GM12873 (cell line): ENCODE results near the gene NEUROG3.

Experiments
- CTCF ChIP-seq: IDR thresholded peaks from 2 replicates; pipeline ENCODE4 v1.5.1; 2012; ENCODE audit warnings: low read depth, mild to moderate bottlenecking, moderate library complexity, low read length, control low read depth; ENCODE audit not compliant: insufficient read depth; ENCODE audit errors: missing control alignments

NEUROG3 gene

GRCh38 chr10:69537449-69537848 lies 35.8 kb downstream of the NEUROG3 start:
- TF ChIP-seq CTCF, result no peak

GRCh38 chr10:69533658-69534057 lies 39.6 kb downstream of the NEUROG3 start:
- no peak for TF ChIP-seq CTCF

GRCh38 chr10:69527961-69528360 lies 45.3 kb downstream of the NEUROG3 start:
- TF ChIP-seq CTCF, result no peak
